ENCODE data around the gene RPLP2.

The RPLP2 gene

DNA sequence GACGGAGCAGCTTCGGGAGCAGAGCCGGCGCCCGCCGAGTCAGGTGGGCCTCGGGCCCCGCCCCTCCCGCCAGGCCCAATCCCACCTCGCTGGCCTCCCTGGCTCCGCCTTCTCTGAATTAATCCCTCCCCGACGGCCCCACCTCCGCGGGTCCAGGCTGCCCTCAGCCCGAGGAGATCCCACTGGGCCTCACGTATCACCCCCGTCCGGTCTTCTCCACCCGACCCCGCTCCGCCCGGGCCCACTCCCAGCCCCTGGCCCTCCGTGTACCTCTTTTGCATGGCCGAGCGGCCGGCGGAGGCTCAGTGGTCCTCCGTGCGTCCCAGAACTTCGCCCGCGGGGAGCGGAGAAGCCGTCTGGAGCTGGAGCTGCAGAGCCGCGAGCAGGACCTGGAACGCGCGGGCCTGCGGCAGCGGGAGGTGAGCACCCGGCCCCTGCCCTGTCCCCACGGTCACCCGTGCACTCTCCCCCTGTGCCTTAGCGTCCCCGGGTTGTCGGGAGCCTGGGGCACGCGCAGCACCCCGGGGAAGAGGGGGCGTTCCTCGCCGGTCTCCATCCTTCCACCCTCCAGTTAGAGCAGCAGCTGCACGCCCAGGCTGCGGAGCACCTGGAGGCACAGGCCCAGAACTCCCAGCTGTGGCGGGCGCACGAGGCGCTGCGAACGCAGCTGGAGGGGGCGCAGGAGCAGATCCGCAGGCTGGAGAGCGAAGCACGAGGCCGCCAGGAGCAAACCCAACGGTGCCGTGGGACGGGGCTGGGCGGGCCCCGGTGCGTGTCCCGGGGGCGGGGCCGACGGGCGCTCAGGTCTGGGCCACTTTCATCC, 20.7 kb downstream of the RPLP2 start:
- peak; percentile 44 for DNase-seq (ENCODE audit: low read depth, low spot score)
- no peak overlapping the region for H3K4me3 ChIP-seq (ENCODE audit: low read length)

- H3K4me3 ChIP-seq (ENCODE audit: low read length): no peak overlapping the region
- DNase-seq (ENCODE audit: low read depth, low spot score): no peak
These were observed 21.5 kb downstream of the RPLP2 start for GRCh38 chr11:831118-831864.

- DNase-seq (ENCODE audit: low read depth, low spot score): no peak
- H3K4me3 ChIP-seq (ENCODE audit: low read length): peak overlapping the region; percentile 45
These were observed 22.3 kb downstream of the RPLP2 start for GRCh38 chr11:831961-832528.

GRCh38 chr11:832529-833113, 22.9 kb downstream of the RPLP2 start, which contains the start of gene CD151:
TSS of gene CD151 (plus strand) at chr11:832952. CDS start at chr11:836070, 3,118 bp downstream.
- H3K4me3 ChIP-seq (ENCODE audit: low read length): peak within 1 kb of the TSS; percentile 45
- DNase-seq (ENCODE audit: low read depth, low spot score): no peak

- DNase-seq (ENCODE audit: low read depth, low spot score): no peak
- peak overlapping the region; percentile 38 for H3K4me3 ChIP-seq (ENCODE audit: low read length)
These were observed 23.5 kb downstream of the RPLP2 start for GRCh38 chr11:833114-833791.

- no peak overlapping the region for H3K4me3 ChIP-seq (ENCODE audit: low read length)
- DNase-seq (ENCODE audit: low read depth, low spot score): no peak
These were observed 24.1 kb downstream of the RPLP2 start for GRCh38 chr11:833849-834311.

DNA sequence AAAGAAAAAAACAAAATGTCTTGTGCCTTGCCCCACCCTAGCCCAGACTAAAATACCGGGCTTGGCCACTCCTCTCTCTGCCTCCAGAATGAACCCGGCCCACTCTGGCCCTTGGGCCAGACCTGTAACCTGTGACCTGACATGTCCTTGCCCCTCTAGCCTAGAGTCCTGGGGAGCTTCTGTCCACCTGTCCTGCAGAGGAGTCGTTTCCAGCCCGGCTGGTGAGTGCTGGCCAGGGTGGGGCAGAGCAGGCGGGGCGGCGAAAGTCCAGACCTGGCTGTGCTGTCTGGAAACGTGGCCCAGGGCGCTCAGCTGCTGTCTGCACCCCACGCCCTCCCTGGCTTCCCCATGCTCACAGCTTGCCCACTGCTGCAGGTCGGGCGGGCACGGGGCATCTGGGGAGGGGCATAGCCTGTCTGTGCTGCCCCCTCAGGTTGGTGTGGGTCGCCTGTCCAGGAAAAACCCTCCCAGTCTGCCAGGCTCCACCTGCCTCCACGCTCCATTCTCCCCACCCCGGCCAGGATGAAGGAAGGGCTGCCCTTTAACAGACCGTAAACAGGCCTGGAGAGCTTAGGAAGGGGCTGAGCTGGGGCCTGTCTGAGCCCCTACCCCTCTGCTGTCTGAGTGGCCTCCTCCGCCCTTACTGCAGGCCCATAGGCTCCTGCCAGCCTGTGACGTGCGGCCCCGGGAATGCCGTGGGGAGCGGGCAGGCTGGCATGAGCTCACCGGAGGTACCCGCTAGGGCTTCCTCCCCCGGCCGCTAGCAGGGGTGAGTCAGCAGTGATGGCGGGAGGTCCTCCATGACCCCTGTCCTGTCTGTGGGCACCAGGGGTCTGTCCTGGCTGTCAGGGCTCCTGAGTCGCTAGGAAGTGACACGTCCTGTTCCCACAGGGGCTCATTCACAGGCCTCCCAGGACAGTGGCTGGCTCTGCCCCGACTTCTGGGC, 24.9 kb downstream of the RPLP2 start:
- no peak overlapping the region for H3K4me3 ChIP-seq (ENCODE audit: low read length)
- no peak for DNase-seq (ENCODE audit: low read depth, low spot score)

- no peak overlapping the region for H3K4me3 ChIP-seq (ENCODE audit: low read length)
- DNase-seq (ENCODE audit: low read depth, low spot score): no peak
These were observed 26.5 kb downstream of the RPLP2 start for GRCh38 chr11:836274-836673.

DNA sequence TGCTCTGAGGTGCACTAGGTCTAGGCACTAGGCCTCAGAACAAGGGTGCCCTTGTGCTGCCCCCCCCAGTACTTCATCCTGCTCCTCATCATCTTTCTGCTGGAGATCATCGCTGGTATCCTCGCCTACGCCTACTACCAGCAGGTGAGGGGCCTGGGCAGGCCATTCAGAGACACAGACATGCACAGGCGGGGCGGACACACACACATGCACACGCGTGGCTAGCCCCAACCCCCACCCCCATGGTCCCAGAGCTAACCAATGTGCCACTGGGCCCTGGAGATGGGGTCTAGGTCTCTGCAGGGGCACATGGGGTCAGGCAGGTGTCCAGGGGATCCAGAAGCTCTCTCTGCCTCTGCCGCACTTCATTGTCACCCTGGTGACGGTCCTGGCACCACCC, 26.9 kb downstream of the RPLP2 start:
- DNase-seq (ENCODE audit: low read depth, low spot score): no peak
- no peak overlapping the region for H3K4me3 ChIP-seq (ENCODE audit: low read length)

- H3K4me3 ChIP-seq (ENCODE audit: low read length): no peak overlapping the region
- DNase-seq (ENCODE audit: low read depth, low spot score): no peak
These were observed 27.6 kb downstream of the RPLP2 start for GRCh38 chr11:837189-837989.

DNA sequence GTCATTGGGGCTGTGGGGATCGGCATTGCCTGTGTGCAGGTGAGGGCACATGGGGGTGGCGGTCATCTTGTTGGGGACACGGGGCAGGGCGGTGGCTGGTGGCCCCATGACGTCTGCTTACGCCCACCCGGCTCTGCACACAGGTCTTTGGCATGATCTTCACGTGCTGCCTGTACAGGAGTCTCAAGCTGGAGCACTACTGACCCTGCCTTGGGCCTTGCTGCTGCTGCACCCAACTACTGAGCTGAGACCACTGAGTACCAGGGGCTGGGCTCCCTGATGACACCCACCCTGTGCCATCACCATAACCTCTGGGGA, 28.2 kb downstream of the RPLP2 start:
- no peak overlapping the region for H3K4me3 ChIP-seq (ENCODE audit: low read length)
- no peak for DNase-seq (ENCODE audit: low read depth, low spot score)

DNA sequence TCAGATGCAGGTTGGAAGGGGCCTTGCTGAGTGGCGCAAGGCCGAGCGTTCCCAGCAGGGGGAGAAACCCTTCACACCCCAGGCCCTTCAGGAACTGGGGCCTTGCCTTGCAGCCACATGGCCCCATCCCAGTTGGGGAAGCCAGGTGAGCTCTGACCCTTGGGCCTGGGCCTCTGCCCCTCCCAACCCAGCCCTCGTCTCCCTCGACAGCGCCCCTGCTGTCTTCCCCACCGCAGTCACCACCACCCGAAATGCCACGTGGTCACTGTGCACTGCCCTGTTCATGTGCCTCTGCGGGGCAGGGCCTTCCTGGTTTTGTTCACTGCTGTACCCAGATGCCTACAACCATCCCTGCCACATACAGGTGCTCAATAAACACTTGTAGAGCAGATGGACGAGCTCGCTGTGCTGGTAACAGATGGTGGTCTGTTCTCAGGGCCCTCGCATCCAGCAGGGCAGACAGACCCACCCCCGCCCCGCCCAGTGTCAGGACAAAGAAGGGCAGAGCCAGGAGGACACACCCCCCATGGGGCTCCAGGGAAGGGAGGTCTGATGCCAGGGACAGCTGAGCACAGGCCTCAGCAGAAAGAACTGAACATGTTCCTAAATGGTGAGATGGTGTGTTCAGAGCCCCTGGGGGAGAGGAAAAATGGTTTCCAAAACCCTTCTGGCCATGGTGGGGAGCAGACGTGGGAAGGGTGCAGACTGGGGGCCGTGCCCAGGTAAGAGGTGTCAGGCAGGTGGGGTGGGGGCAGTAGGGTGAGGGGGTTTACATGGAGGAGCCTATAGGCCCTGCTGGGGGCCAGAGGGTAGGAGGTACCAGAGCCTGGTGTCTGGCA, 28.9 kb downstream of the RPLP2 start:
- DNase-seq (ENCODE audit: low read depth, low spot score): no peak
- H3K4me3 ChIP-seq (ENCODE audit: low read length): no peak overlapping the region

GRCh38 chr11:839280-839623, 29.5 kb downstream of the RPLP2 start:
- DNase-seq (ENCODE audit: low read depth, low spot score): no peak
- no peak overlapping the region for H3K4me3 ChIP-seq (ENCODE audit: low read length)

GRCh38 chr11:839875-840617, 30.3 kb downstream of the RPLP2 start:
- no peak for DNase-seq (ENCODE audit: low read depth, low spot score)
- no peak overlapping the region for H3K4me3 ChIP-seq (ENCODE audit: low read length)

GRCh38 chr11:841981-842369, 32.2 kb downstream of the RPLP2 start:
- H3K4me3 ChIP-seq (ENCODE audit: low read length): peak overlapping the region; percentile 92
- DNase-seq (ENCODE audit: low read depth, low spot score): no peak

- peak; percentile 78 for DNase-seq (ENCODE audit: low read depth, low spot score)
- peak within 1 kb of the TSS; percentile 92 for H3K4me3 ChIP-seq (ENCODE audit: low read length)
These were observed 32.7 kb downstream of the RPLP2 start, which contains the start of the genes POLR2L and TSPAN4 for GRCh38 chr11:842370-843002. TSS of gene POLR2L (minus strand) at chr11:842529. CDS start at chr11:842508, 21 bp downstream. TSS of gene TSPAN4 (plus strand) at chr11:842852. CDS start at chr11:850305, 7,453 bp downstream.

Data from Jurkat, Clone E6-1 (cell line).